Stimulated activated CD4-positive, alpha-beta T cell treated with anti-CD3 and anti-CD28 coated beads, Interleukin-12 subunit alpha, Interleukin-12 subunit beta, amount 100 ng/mL, for 4 hours (primary cell): ENCODE data around the gene MED15.

Experiments
- DNase-seq: peaks from one replicate; pipeline ENCODE4 v3.0.0-alpha.2; 2020

The MED15 gene

GRCh38 chr22:20511578-20512229 is 4.3 kb downstream of the MED15 start:
- no peak for DNase-seq

GRCh38 chr22:20514658-20515406 is 7.4 kb downstream of the MED15 start:
- no peak for DNase-seq

- DNase-seq = no peak
Observed at GRCh38 chr22:20516399-20516798, 9.0 kb downstream of the MED15 start.

GRCh38 chr22:20517422-20517821 is 10.0 kb downstream of the MED15 start:
- no peak for DNase-seq

GRCh38 chr22:20517841-20518592 is 10.6 kb downstream of the MED15 start:
- no peak for DNase-seq

GRCh38 chr22:20519558-20519957 is 12.1 kb downstream of the MED15 start:
- DNase-seq = no peak

GRCh38 chr22:20520093-20520511 is 12.7 kb downstream of the MED15 start:
- DNase-seq = no peak

GRCh38 chr22:20522134-20523004 is 15.0 kb downstream of the MED15 start:
- no peak for DNase-seq

- DNase-seq = no peak
Observed at GRCh38 chr22:20523086-20523983, 15.9 kb downstream of the MED15 start.

- no peak for DNase-seq
Observed at GRCh38 chr22:20524004-20524481, 16.6 kb downstream of the MED15 start.

- no peak for DNase-seq
Observed at GRCh38 chr22:20525048-20525447, 17.6 kb downstream of the MED15 start.

- DNase-seq = no peak
Observed at GRCh38 chr22:20526305-20526627, 18.9 kb downstream of the MED15 start.

GRCh38 chr22:20526628-20527355 is 19.4 kb downstream of the MED15 start:
- no peak for DNase-seq

GRCh38 chr22:20528405-20528978 is 21.1 kb downstream of the MED15 start:
- no peak for DNase-seq

- no peak for DNase-seq
Observed at GRCh38 chr22:20530368-20531153, 23.2 kb downstream of the MED15 start.

GRCh38 chr22:20531154-20531403 is 23.7 kb downstream of the MED15 start:
- DNase-seq = no peak

- no peak for DNase-seq
Observed at GRCh38 chr22:20531404-20532201, 24.2 kb downstream of the MED15 start.

- no peak for DNase-seq
Observed at GRCh38 chr22:20532256-20532993, 25.0 kb downstream of the MED15 start.
